Stimulated activated CD8-positive, alpha-beta memory T cell treated with anti-CD3 and anti-CD28 coated beads, Interleukin-15, amount 100 ng/mL, for 48 hours (primary cell): ENCODE results near the gene C1orf56.

Experiments
- DNase-seq, 2 donors: peaks; one replicate each; pipeline ENCODE4 v3.0.0-alpha.2; 2020; ENCODE audit warnings: low read depth in 2 of 2

Gene C1orf56

GRCh38 chr1:151024540-151025146 lies 22.9 kb upstream of the C1orf56 start:
- peak; percentile 66 to 67 for DNase-seq

- DNase-seq = no peak
Measured at GRCh38 chr1:151026460-151026859, 21.1 kb upstream of the C1orf56 start.

- no peak for DNase-seq
Measured at GRCh38 chr1:151032164-151032563, 15.4 kb upstream of the C1orf56 start.

- no peak for DNase-seq
Measured at GRCh38 chr1:151035167-151035566, 12.4 kb upstream of the C1orf56 start.

- DNase-seq = no peak
Measured at GRCh38 chr1:151036356-151036755, 11.2 kb upstream of the C1orf56 start, which contains the start of gene BNIPL. BNIPL (plus strand) TSS chr1:151036586; CDS start chr1:151036726, 140 bp downstream.

- DNase-seq = no peak
Measured at GRCh38 chr1:151037032-151037431, 10.5 kb upstream of the C1orf56 start.

GRCh38 chr1:151039521-151039920 lies 8.0 kb upstream of the C1orf56 start:
- DNase-seq = no peak

- no peak for DNase-seq
Measured at GRCh38 chr1:151043163-151043562, 4.4 kb upstream of the C1orf56 start.

- peak; percentile 41 to 45 for DNase-seq
Measured at GRCh38 chr1:151047925-151048644, 534 bp downstream of the C1orf56 start.

- no peak for DNase-seq
Measured at GRCh38 chr1:151048645-151049032, 1.1 kb downstream of the C1orf56 start.

- DNase-seq = no peak
Measured at GRCh38 chr1:151049458-151049857, 1.9 kb downstream of the C1orf56 start.

- no peak for DNase-seq
Measured at GRCh38 chr1:151050051-151050688, 2.6 kb downstream of the C1orf56 start.

GRCh38 chr1:151051356-151052009 lies 3.9 kb downstream of the C1orf56 start:
- no peak for DNase-seq

- DNase-seq = no peak
Measured at GRCh38 chr1:151054971-151055547, 7.5 kb downstream of the C1orf56 start.

GRCh38 chr1:151055581-151055980 lies 8.0 kb downstream of the C1orf56 start:
- no peak for DNase-seq

GRCh38 chr1:151056149-151056548 lies 8.6 kb downstream of the C1orf56 start:
- DNase-seq = no peak

GRCh38 chr1:151058692-151059091 lies 11.1 kb downstream of the C1orf56 start:
- no peak for DNase-seq

- DNase-seq = peak; percentile 84
Measured at GRCh38 chr1:151059109-151060006, 11.8 kb downstream of the C1orf56 start, which contains the start of gene CDC42SE1. CDC42SE1 (minus strand) TSS chr1:151059622; CDS start chr1:151055730, 3,892 bp downstream.

- DNase-seq = no peak
Measured at GRCh38 chr1:151060007-151060656, 12.6 kb downstream of the C1orf56 start, which contains the start of gene MLLT11. MLLT11 (plus strand) TSS chr1:151060397; CDS start chr1:151067225, 6,828 bp downstream.
